ENCODE data around the gene NAGA. TPM values are rescaled to one million over a fixed set of nuclear protein-coding genes. Genes with fewer than 3 reads are reported as not detected.
"Not testable (repeated sequence)": the region's sequence is repeated elsewhere in the genome, so short reads cannot be mapped to it uniquely, and the experiment has no call there.

The NAGA gene
- total and polyA plus RNA-seq, 2 donors (not counting 1 experiment from before 2014, with no cell fraction given) = 24.5 to 43.4 TPM

GRCh38 chr22:42108848-42109247 lies 38.2 kb upstream of the NAGA start:
- Histone ChIP-seq H3K4me1 (ENCODE audit: control insufficient read depth, extremely low read depth, insufficient read depth, low read length) (no peaks in the 10 kb centered on the region), H3K79me2 (ENCODE audit: control insufficient read depth, insufficient read depth, low read length) (no peaks in the 10 kb centered on the region), H3K9ac (ENCODE audit: insufficient read depth, low read length) (no peak overlapping the region), H3K9me3 (ENCODE audit: control insufficient read depth, insufficient read depth, low read depth, low read length) (no peaks in the 10 kb centered on the region), H3K27ac (ENCODE audit: insufficient read depth, low read length) (no peak overlapping the region), H3K4me2 (ENCODE audit: extremely low read depth, insufficient read depth, low read length) (no peak overlapping the region), H3K36me3 (ENCODE audit: control insufficient read depth, insufficient read depth, low read length) (no peaks in the 10 kb centered on the region), H2AFZ (ENCODE audit: low read length) (no peak overlapping the region), H3K4me3 (replicated peaks in 1 of 4; ENCODE audit: control extremely low read depth in 1 of 4, insufficient read depth in 1 of 4, low read depth in 3 of 4, low read length in 4 of 4) (no peak overlapping the region), H3K27me3 (ENCODE audit: control insufficient read depth, insufficient read depth, low read length) (no peaks in the 10 kb centered on the region), H4K20me1 (ENCODE audit: control insufficient read depth, extremely low read depth, insufficient read depth, low read length) (no peaks in the 10 kb centered on the region)
- TF ChIP-seq EZH2 (IDR thresholded peaks at IDR 0.05; ENCODE audit: low read length, missing control alignments) (no peak), CTCF (conservative IDR thresholded peaks at IDR 0.05 in 1 of 2, IDR thresholded peaks at IDR 0.05 in 1 of 2; ENCODE audit: low read depth in 1 of 2, low read length in 2 of 2) (no peak)
- no peak for DNase-seq (ENCODE audit: low read depth in 2 of 2)

- H3K4me3 ChIP-seq (replicated peaks in 1 of 4; ENCODE audit: control extremely low read depth in 1 of 4, insufficient read depth in 1 of 4, low read depth in 3 of 4, low read length in 4 of 4); H2AFZ ChIP-seq (ENCODE audit: low read length): not testable (repeated sequence)
These were observed 33.8 kb upstream of the NAGA start for GRCh38 chr22:42104332-42104860.

GRCh38 chr22:42101199-42101598 lies 30.6 kb upstream of the NAGA start:
- DNase-seq (ENCODE audit: low read depth in 2 of 2) = no peak
- H3K4me3 ChIP-seq (replicated peaks in 1 of 4; ENCODE audit: control extremely low read depth in 1 of 4, insufficient read depth in 1 of 4, low read depth in 3 of 4, low read length in 4 of 4) = no peak overlapping the region
- H3K27me3 ChIP-seq (ENCODE audit: control insufficient read depth, insufficient read depth, low read length) = no peaks in the 10 kb centered on the region
- TF ChIP-seq EZH2 (IDR thresholded peaks at IDR 0.05; ENCODE audit: low read length, missing control alignments) (no peak), CTCF (conservative IDR thresholded peaks at IDR 0.05 in 1 of 2, IDR thresholded peaks at IDR 0.05 in 1 of 2; ENCODE audit: low read depth in 1 of 2, low read length in 2 of 2) (no peak)
- H3K4me1 ChIP-seq (ENCODE audit: control insufficient read depth, extremely low read depth, insufficient read depth, low read length) = no peaks in the 10 kb centered on the region
- H4K20me1 ChIP-seq (ENCODE audit: control insufficient read depth, extremely low read depth, insufficient read depth, low read length) = no peaks in the 10 kb centered on the region
- no peak overlapping the region for H3K9ac ChIP-seq (ENCODE audit: insufficient read depth, low read length)
- no peaks in the 10 kb centered on the region for H3K79me2 ChIP-seq (ENCODE audit: control insufficient read depth, insufficient read depth, low read length)
- H3K27ac ChIP-seq (ENCODE audit: insufficient read depth, low read length) = no peak overlapping the region
- H3K36me3 ChIP-seq (ENCODE audit: control insufficient read depth, insufficient read depth, low read length) = no peaks in the 10 kb centered on the region
- H3K9me3 ChIP-seq (ENCODE audit: control insufficient read depth, insufficient read depth, low read depth, low read length) = no peaks in the 10 kb centered on the region
- H3K4me2 ChIP-seq (ENCODE audit: extremely low read depth, insufficient read depth, low read length) = no peak overlapping the region
- H2AFZ ChIP-seq (ENCODE audit: low read length) = no peak overlapping the region

More at GRCh38 chr22:42104332-42104860, 33.8 kb upstream of the NAGA start:
- H3K27ac ChIP-seq (ENCODE audit: insufficient read depth, low read length); H3K27me3 ChIP-seq (ENCODE audit: control insufficient read depth, insufficient read depth, low read length); H3K36me3 ChIP-seq (ENCODE audit: control insufficient read depth, insufficient read depth, low read length); H3K79me2 ChIP-seq (ENCODE audit: control insufficient read depth, insufficient read depth, low read length); H3K9ac ChIP-seq (ENCODE audit: insufficient read depth, low read length); H3K4me2 ChIP-seq (ENCODE audit: extremely low read depth, insufficient read depth, low read length); H4K20me1 ChIP-seq (ENCODE audit: control insufficient read depth, extremely low read depth, insufficient read depth, low read length); H3K4me1 ChIP-seq (ENCODE audit: control insufficient read depth, extremely low read depth, insufficient read depth, low read length); H3K9me3 ChIP-seq (ENCODE audit: control insufficient read depth, insufficient read depth, low read depth, low read length); DNase-seq (ENCODE audit: low read depth in 2 of 2): not testable (repeated sequence)
